Measurements from ENCODE around the gene TRIP6.

DNA sequence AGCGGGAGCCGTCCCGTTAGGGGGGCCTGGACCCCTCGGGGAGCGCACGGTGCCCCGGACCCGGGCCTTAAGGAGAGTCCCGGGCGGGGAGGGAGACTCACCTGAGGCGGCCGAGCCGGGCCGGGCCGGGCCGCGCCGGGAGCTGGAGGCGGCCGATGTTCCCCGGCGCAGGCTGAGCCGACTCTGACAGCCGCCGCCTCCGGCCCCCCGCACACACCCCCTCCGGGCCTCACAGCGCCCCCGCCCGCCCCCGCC, 28.4 kb downstream of the TRIP6 start, which contains the start of gene ACHE:
- TF ChIP-seq, protein P1, sequence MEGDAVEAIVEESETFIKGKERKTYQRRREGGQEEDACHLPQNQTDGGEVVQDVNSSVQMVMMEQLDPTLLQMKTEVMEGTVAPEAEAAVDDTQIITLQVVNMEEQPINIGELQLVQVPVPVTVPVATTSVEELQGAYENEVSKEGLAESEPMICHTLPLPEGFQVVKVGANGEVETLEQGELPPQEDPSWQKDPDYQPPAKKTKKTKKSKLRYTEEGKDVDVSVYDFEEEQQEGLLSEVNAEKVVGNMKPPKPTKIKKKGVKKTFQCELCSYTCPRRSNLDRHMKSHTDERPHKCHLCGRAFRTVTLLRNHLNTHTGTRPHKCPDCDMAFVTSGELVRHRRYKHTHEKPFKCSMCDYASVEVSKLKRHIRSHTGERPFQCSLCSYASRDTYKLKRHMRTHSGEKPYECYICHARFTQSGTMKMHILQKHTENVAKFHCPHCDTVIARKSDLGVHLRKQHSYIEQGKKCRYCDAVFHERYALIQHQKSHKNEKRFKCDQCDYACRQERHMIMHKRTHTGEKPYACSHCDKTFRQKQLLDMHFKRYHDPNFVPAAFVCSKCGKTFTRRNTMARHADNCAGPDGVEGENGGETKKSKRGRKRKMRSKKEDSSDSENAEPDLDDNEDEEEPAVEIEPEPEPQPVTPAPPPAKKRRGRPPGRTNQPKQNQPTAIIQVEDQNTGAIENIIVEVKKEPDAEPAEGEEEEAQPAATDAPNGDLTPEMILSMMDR (IDR thresholded peaks at IDR 0.05; ENCODE audit: poor library complexity): no peak
- TF ChIP-seq EZH2phosphoT487 (IDR thresholded peaks at IDR 0.05; ENCODE audit: low read depth, severe bottlenecking, unreplicated experiment): no peak
